DND-41 (cell line): ENCODE results near the gene NRF1.

Source experiments
- CTCF ChIP-seq: IDR thresholded peaks from 2 replicates; pipeline ENCODE4 v1.5.1; 2012; ENCODE audit warnings: borderline replicate concordance, low read length, moderate library complexity, mild to moderate bottlenecking; ENCODE audit not compliant: poor library complexity, severe bottlenecking; ENCODE audit errors: extremely low read depth
- EZH2 ChIP-seq: IDR thresholded peaks from 3 replicates; pipeline ENCODE4 v1.6.1; 2012; ENCODE audit warnings: borderline replicate concordance, low read depth, mild to moderate bottlenecking, moderate library complexity, low read length, inconsistent platforms; ENCODE audit not compliant: severe bottlenecking

GRCh38 chr7:129572205-129572604 lies 39.3 kb upstream of the NRF1 start:
- no peak for TF ChIP-seq EZH2
- no peak for TF ChIP-seq CTCF
